ENCODE results near the gene PRORP.
"Not testable (repeated sequence)": the region's sequence is repeated elsewhere in the genome, so short reads cannot be mapped to it uniquely, and the experiment has no call there.

DNA sequence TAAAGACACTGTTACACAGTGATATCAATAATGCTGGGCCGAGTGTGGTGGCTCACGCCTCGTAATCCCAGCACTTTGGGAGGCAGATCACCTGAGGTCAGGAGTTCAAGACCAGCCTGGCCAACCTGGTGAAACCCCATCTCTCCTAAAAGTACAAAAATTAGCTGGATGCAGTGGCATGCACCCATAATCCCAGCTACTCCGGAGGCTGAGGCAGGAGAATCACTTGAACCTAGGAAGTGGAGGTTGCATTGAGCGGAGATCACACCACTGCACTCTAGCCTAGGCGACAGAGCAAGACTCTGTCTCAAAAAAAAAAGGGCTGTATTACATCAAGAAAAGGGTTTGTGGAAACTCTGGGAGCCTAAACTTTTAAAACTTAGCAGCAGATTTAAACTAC is 27.7 kb upstream of the PRORP start:
- not testable (repeated sequence) for TF ChIP-seq POLR2A, POLR2AphosphoS5 (IDR thresholded peaks at IDR 0.05)
- TF ChIP-seq, protein P1, sequence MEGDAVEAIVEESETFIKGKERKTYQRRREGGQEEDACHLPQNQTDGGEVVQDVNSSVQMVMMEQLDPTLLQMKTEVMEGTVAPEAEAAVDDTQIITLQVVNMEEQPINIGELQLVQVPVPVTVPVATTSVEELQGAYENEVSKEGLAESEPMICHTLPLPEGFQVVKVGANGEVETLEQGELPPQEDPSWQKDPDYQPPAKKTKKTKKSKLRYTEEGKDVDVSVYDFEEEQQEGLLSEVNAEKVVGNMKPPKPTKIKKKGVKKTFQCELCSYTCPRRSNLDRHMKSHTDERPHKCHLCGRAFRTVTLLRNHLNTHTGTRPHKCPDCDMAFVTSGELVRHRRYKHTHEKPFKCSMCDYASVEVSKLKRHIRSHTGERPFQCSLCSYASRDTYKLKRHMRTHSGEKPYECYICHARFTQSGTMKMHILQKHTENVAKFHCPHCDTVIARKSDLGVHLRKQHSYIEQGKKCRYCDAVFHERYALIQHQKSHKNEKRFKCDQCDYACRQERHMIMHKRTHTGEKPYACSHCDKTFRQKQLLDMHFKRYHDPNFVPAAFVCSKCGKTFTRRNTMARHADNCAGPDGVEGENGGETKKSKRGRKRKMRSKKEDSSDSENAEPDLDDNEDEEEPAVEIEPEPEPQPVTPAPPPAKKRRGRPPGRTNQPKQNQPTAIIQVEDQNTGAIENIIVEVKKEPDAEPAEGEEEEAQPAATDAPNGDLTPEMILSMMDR (IDR thresholded peaks at IDR 0.05): not testable (repeated sequence)

Data from prostate gland (tissue), 2 donors.